HG03135 (cell line): Measurements from ENCODE around the gene LMOD1.
"Not testable (repeated sequence)": the region's sequence is repeated elsewhere in the genome, so short reads cannot be mapped to it uniquely, and the experiment has no call there.

Source experiments
- ATAC-seq: cut with Tn5 transposase; IDR thresholded peaks from one replicate; pipeline ENCODE4 v1.9.1; 2021; ENCODE audit warnings: mild to moderate bottlenecking, moderate library complexity; ENCODE audit not compliant: unreplicated experiment

LMOD1 gene

GRCh38 chr1:201917362-201918033 is 28.9 kb downstream of the LMOD1 start:
- ATAC-seq, result no peak

DNA sequence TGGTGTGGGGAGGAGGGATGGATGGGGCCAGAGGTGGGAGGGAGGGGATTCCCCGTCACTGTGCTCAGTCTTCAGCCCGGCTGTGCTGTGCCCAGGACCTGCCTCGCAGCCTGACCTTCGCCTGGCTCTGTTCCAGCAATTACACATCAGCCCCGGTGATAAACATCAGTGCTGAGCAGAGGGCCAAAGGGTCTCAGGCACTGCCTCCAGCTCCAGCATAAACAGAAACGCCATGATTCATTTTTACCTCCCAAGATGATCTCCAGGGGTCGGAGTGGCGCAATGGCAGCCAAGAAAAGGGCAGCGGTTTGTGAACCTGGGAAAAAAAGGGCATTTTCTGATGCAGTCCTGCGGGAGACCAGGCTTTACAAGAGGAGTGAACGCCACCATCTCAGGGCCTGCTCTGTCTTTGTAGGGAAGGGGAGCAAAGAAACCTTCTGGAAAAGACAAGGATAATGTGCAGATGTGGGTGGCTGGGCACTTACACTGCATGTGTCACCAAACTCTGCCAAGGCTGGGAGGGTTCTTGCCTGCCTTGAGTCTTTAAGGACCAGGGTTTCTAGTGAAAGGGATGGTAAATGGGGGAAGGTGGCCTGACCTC is 29.6 kb downstream of the LMOD1 start:
- no peak for ATAC-seq

- no peak for ATAC-seq
Observed at GRCh38 chr1:201914456-201915235, 31.7 kb downstream of the LMOD1 start.

DNA sequence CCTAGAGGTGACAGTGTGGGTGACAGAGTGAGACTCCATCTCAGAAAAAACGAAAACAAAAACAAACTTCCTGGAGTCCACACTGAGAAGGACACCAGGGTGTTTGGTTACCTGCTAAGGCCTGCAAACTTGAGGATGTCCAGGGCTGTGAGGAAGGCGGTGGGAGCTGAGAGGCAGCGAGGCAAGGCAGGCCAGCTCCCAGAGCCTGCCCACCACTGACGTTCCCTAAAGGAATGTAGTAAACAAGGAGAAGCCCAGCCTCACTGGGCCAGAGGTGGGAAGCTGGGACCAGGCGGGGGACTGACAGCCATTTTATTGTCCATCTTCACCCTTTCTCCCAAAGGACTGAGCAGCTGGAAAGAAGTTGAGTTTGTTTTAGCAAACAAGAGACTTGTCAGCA is 33.5 kb downstream of the LMOD1 start:
- ATAC-seq, result no peak

GRCh38 chr1:201911826-201912571 is 34.3 kb downstream of the LMOD1 start:
- ATAC-seq, result no peak

GRCh38 chr1:201907621-201908020 is 38.7 kb downstream of the LMOD1 start:
- no peak for ATAC-seq

GRCh38 chr1:201906336-201906735 is 40.0 kb downstream of the LMOD1 start:
- no peak for ATAC-seq

- ATAC-seq, result no peak
Observed at GRCh38 chr1:201905234-201905890, 41.0 kb downstream of the LMOD1 start.

GRCh38 chr1:201904579-201904978 is 41.8 kb downstream of the LMOD1 start:
- ATAC-seq, result no peak

GRCh38 chr1:201903135-201903534 is 43.2 kb downstream of the LMOD1 start:
- no peak for ATAC-seq

GRCh38 chr1:201902198-201902597 is 44.1 kb downstream of the LMOD1 start:
- ATAC-seq, result no peak

GRCh38 chr1:201901036-201901435 is 45.3 kb downstream of the LMOD1 start:
- ATAC-seq, result not testable (repeated sequence)

- no peak for ATAC-seq
Observed at GRCh38 chr1:201900476-201900875, 45.9 kb downstream of the LMOD1 start.

DNA sequence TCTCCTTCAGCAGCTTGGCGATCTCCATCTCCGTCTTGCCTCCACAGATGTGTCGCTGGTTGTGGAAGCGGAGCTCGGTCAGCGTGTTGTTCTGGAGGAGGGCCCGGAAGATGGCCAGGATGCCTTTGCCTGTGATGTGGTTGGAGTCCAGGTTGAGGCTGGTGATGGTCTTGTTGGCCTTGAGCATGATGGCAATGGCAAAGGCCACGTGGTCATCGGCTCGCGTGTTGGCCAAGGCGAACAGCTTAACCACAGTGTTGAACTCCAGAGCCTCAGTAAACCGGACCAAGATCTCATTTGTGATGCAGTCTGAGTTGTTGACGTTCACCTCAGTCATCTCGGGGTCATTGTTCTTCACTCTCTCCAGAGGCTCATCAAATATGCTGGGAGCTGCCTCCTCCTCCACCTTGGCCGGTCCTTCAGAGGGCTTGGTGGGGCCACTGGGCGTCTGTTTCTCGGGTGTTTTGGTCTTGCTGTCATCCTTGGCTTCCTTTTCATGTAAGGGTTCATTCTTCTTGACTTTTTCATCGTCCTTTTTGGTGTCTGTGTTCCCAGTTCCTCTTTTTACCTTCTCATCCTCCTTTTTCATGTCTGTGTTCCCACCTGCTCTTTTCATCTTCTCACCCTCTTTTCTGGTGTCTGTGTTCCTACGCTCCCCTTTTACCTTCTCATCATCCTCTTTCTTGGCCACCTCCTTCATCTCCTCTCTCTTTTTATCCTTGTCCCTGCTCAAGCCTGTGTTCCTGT is 46.5 kb downstream of the LMOD1 start:
- no peak for ATAC-seq

GRCh38 chr1:201898992-201899391 is 47.4 kb downstream of the LMOD1 start:
- ATAC-seq, result no peak

GRCh38 chr1:201898240-201898894 is 48.0 kb downstream of the LMOD1 start:
- no peak for ATAC-seq

- ATAC-seq, result no peak
Observed at GRCh38 chr1:201896951-201897391, 49.4 kb downstream of the LMOD1 start.

GRCh38 chr1:201895913-201896807 is 50.2 kb downstream of the LMOD1 start:
- peak; percentile 81 for ATAC-seq
